Right hindlimb (tissue), 1 donor: ENCODE results near the gene PRRX1.

ENCODE experiments used
- DNase-seq: peaks from one replicate; pipeline ENCODE4 v3.0.0-alpha.2; 2018

The PRRX1 gene

GRCh38 chr1:170692866-170693575 lies 29.1 kb downstream of the PRRX1 start:
- DNase-seq: no peak

- DNase-seq: no peak
Measured at GRCh38 chr1:170694172-170694926, 30.4 kb downstream of the PRRX1 start.

GRCh38 chr1:170695955-170696590 lies 32.1 kb downstream of the PRRX1 start:
- no peak for DNase-seq

- DNase-seq: no peak
Measured at GRCh38 chr1:170696591-170697290, 32.8 kb downstream of the PRRX1 start.

GRCh38 chr1:170697316-170697715 lies 33.4 kb downstream of the PRRX1 start:
- no peak for DNase-seq

- peak; percentile 61 for DNase-seq
Measured at GRCh38 chr1:170698301-170699275, 34.7 kb downstream of the PRRX1 start.

GRCh38 chr1:170699696-170700095 lies 35.8 kb downstream of the PRRX1 start:
- no peak for DNase-seq

GRCh38 chr1:170700842-170701615 lies 37.1 kb downstream of the PRRX1 start:
- DNase-seq: no peak

GRCh38 chr1:170701962-170702361 lies 38.0 kb downstream of the PRRX1 start:
- no peak for DNase-seq

GRCh38 chr1:170703591-170703990 lies 39.7 kb downstream of the PRRX1 start:
- no peak for DNase-seq

GRCh38 chr1:170704256-170704655 lies 40.3 kb downstream of the PRRX1 start:
- no peak for DNase-seq

GRCh38 chr1:170705981-170706380 lies 42.0 kb downstream of the PRRX1 start:
- DNase-seq: no peak

- no peak for DNase-seq
Measured at GRCh38 chr1:170707117-170707516, 43.2 kb downstream of the PRRX1 start.

GRCh38 chr1:170707959-170708655 lies 44.2 kb downstream of the PRRX1 start:
- DNase-seq: no peak

- no peak for DNase-seq
Measured at GRCh38 chr1:170711682-170712081, 47.8 kb downstream of the PRRX1 start.

- no peak for DNase-seq
Measured at GRCh38 chr1:170714163-170714562, 50.2 kb downstream of the PRRX1 start.

- no peak for DNase-seq
Measured at GRCh38 chr1:170714938-170715337, 51.0 kb downstream of the PRRX1 start.

- no peak for DNase-seq
Measured at GRCh38 chr1:170716835-170717429, 53.0 kb downstream of the PRRX1 start.

GRCh38 chr1:170720661-170721060 lies 56.7 kb downstream of the PRRX1 start:
- DNase-seq: no peak

GRCh38 chr1:170721621-170722020 lies 57.7 kb downstream of the PRRX1 start:
- DNase-seq: no peak
